Mesendoderm (in vitro differentiated cells): ENCODE measurements around the gene CTTNBP2.

Experiments
- DNase-seq: peaks from one replicate; pipeline ENCODE4 v3.0.0; 2013
- H2AK5ac ChIP-seq: 2 replicates; pipeline ENCODE4 v1.6.1; 2013; ENCODE audit warnings: low read length, inconsistent platforms
- H2BK120ac ChIP-seq: 2 replicates; pipeline ENCODE4 v1.6.1; 2013; ENCODE audit warnings: low read depth, mild to moderate bottlenecking, low read length, moderate library complexity, mixed read lengths
- H2BK15ac ChIP-seq: replicated peaks from 2 replicates; pipeline ENCODE4 v1.6.1; 2013; ENCODE audit warnings: low read depth, mild to moderate bottlenecking, moderate library complexity
- H2BK5ac ChIP-seq: 2 replicates; pipeline ENCODE4 v1.6.1; 2013; ENCODE audit warnings: low read length, inconsistent platforms
- H3K18ac ChIP-seq: 2 replicates; pipeline ENCODE4 v1.6.1; 2013; ENCODE audit warnings: mild to moderate bottlenecking, low read length, mixed read lengths
- H3K23ac ChIP-seq: one replicate; pipeline ENCODE4 v1.6.1; 2013; ENCODE audit warnings: low read length
- H3K27ac ChIP-seq: 2 replicates; pipeline ENCODE4 v1.5.1; 2013; ENCODE audit warnings: low read depth, mild to moderate bottlenecking, inconsistent platforms, low read length, moderate library complexity
- H3K27me3 ChIP-seq: 2 replicates; pipeline ENCODE4 v1.6.1; 2013; ENCODE audit warnings: low read length, control low read depth, mild to moderate bottlenecking, inconsistent platforms; ENCODE audit not compliant: insufficient read depth, poor library complexity
- H3K36me3 ChIP-seq: 2 replicates; pipeline ENCODE4 v1.6.1; 2013; ENCODE audit warnings: low read length, inconsistent platforms; ENCODE audit not compliant: control insufficient read depth, insufficient read depth
- H3K4ac ChIP-seq: one replicate; pipeline ENCODE4 v1.6.1; 2013; ENCODE audit warnings: low read depth, mild to moderate bottlenecking, low read length, moderate library complexity
- H3K4me1 ChIP-seq: 2 replicates; pipeline ENCODE4 v1.6.1; 2013; ENCODE audit warnings: low read depth, low read length, inconsistent platforms; ENCODE audit not compliant: control insufficient read depth
- H3K4me2 ChIP-seq: 2 replicates; pipeline ENCODE4 v1.6.1; 2013; ENCODE audit warnings: low read length
- H3K4me3 ChIP-seq: 2 replicates; pipeline ENCODE4 v1.5.1; 2013; ENCODE audit warnings: mild to moderate bottlenecking, low read length
- H3K56ac ChIP-seq: one replicate; pipeline ENCODE4 v1.6.1; 2013; ENCODE audit warnings: low read length
- H3K79me1 ChIP-seq: 2 replicates; pipeline ENCODE4 v1.6.1; 2013; ENCODE audit warnings: low read length, inconsistent platforms
- H3K79me2 ChIP-seq: 2 replicates; pipeline ENCODE4 v1.6.1; 2013; ENCODE audit warnings: mild to moderate bottlenecking, low read length; ENCODE audit not compliant: control insufficient read depth, insufficient read depth
- H3K9ac ChIP-seq: 2 replicates; pipeline ENCODE4 v1.6.1; 2013; ENCODE audit warnings: low read length, inconsistent platforms
- H4K5ac ChIP-seq: one replicate; pipeline ENCODE4 v1.6.1; 2013; ENCODE audit warnings: low read length
- H4K8ac ChIP-seq: one replicate; pipeline ENCODE4 v1.6.1; 2013; ENCODE audit warnings: low read depth, mild to moderate bottlenecking, control low read depth, low read length, moderate library complexity
- WGBS: extraction: QIAGEN DNeasy Blood & Tissue Kit; methylation state at CpG from one replicate; pipeline ENCODE4 v1.1.7; 2013; ENCODE audit warnings: low lambda C conversion rate, missing lambda C conversion rate; ENCODE audit not compliant: insufficient coverage; ENCODE audit errors: extremely low coverage; 5-methylcytosine and 5-hydroxymethylcytosine counted together

CTTNBP2 gene

GRCh38 chr7:117675497-117676435 lies 197.5 kb downstream of the CTTNBP2 start:
- no peak overlapping the region for H3K4me3 ChIP-seq

GRCh38 chr7:117674617-117675016 lies 198.6 kb downstream of the CTTNBP2 start:
- peak; percentile 53 for DNase-seq
- H3K18ac ChIP-seq: no peak overlapping the region
- no peak overlapping the region for H3K56ac ChIP-seq
- H3K79me1 ChIP-seq: no peaks in the 10 kb centered on the region
- no peaks in the 10 kb centered on the region for H3K79me2 ChIP-seq
- no peaks in the 10 kb centered on the region for H3K4me1 ChIP-seq
- no peak overlapping the region for H2AK5ac ChIP-seq
- H3K9ac ChIP-seq: no peak overlapping the region
- H3K4me2 ChIP-seq: no peak overlapping the region
- no CpG with 5 or more reads among the region's 3 CpGs for WGBS
- H3K27ac ChIP-seq: no peak overlapping the region
- H2BK5ac ChIP-seq: no peak overlapping the region
- H4K8ac ChIP-seq: no peak overlapping the region
- no peaks in the 10 kb centered on the region for H3K36me3 ChIP-seq
- no peak overlapping the region for H4K5ac ChIP-seq
- no peak overlapping the region for H2BK15ac ChIP-seq
- H2BK120ac ChIP-seq: no peak overlapping the region
- no peak overlapping the region for H3K4ac ChIP-seq
- H3K4me3 ChIP-seq: no peak overlapping the region
- no peaks in the 10 kb centered on the region for H3K27me3 ChIP-seq
- H3K23ac ChIP-seq: no peak overlapping the region

More at GRCh38 chr7:117675497-117676435, 197.5 kb downstream of the CTTNBP2 start:
- DNase-seq: peak; percentile 22
- WGBS: no CpG with 5 or more reads among the region's 3 CpGs
- Histone ChIP-seq H2BK5ac (no peak overlapping the region), H3K36me3 (no peaks in the 10 kb centered on the region), H3K4me2 (no peak overlapping the region), H3K27ac (no peak overlapping the region), H3K4me1 (no peaks in the 10 kb centered on the region), H2BK15ac (peak overlapping the region; percentile 85), H3K27me3 (no peaks in the 10 kb centered on the region), H3K79me2 (no peaks in the 10 kb centered on the region), H2AK5ac (no peak overlapping the region), H4K5ac (no peak overlapping the region), H3K23ac (no peak overlapping the region), H3K9ac (no peak overlapping the region), H3K56ac (peak overlapping the region; percentile 27), H3K4ac (no peak overlapping the region), H3K18ac (peak overlapping the region; percentile 8), H2BK120ac (no peak overlapping the region), H4K8ac (peak overlapping the region; percentile 97), H3K79me1 (no peaks in the 10 kb centered on the region)

- H3K4me1 ChIP-seq: no peaks in the 10 kb centered on the region
- H3K4me2 ChIP-seq: peak overlapping the region; percentile 39
- no peak overlapping the region for H3K4me3 ChIP-seq
- no peaks in the 10 kb centered on the region for H3K36me3 ChIP-seq
- no peaks in the 10 kb centered on the region for H3K27me3 ChIP-seq
- no peak overlapping the region for H4K5ac ChIP-seq
- H3K79me2 ChIP-seq: no peaks in the 10 kb centered on the region
- H3K79me1 ChIP-seq: no peaks in the 10 kb centered on the region
- no peak for DNase-seq
- no peak overlapping the region for H2AK5ac ChIP-seq
- H3K56ac ChIP-seq: peak overlapping the region; percentile 49
- H2BK120ac ChIP-seq: no peak overlapping the region
- no peak overlapping the region for H3K27ac ChIP-seq
- no peak overlapping the region for H3K23ac ChIP-seq
- no peak overlapping the region for H2BK15ac ChIP-seq
- H2BK5ac ChIP-seq: no peak overlapping the region
- no peak overlapping the region for H3K18ac ChIP-seq
- H4K8ac ChIP-seq: no peak overlapping the region
- H3K4ac ChIP-seq: no peak overlapping the region
- no peak overlapping the region for H3K9ac ChIP-seq
Observed at GRCh38 chr7:117673839-117674238, 199.4 kb downstream of the CTTNBP2 start.

DNA sequence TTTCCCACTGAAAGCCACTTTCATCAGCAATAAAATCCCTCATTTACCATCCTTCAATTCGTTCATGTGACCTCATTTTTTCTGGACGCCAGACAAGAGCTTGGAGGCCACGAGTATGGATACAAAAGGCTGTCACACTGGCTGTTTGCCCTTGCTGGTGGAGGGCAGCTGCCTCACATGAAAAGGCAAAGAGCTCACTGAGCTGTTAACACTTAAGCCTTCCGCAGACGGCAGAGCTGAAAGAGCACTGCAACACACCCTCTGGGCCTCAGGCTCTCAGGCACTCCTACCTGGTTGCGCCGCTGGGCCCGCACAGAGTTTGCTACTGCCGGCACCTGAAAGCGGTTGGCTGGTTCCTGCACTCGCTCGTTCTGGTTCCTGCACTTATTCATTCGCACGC lies 199.9 kb downstream of the CTTNBP2 start:
- Histone ChIP-seq H3K27ac (no peak overlapping the region), H3K79me1 (no peaks in the 10 kb centered on the region), H3K4me1 (no peaks in the 10 kb centered on the region), H4K8ac (no peak overlapping the region), H3K36me3 (no peaks in the 10 kb centered on the region), H3K4ac (no peak overlapping the region), H2AK5ac (no peak overlapping the region), H2BK5ac (no peak overlapping the region), H3K56ac (peak overlapping the region; percentile 63), H3K9ac (peak overlapping the region; percentile 37), H3K27me3 (no peaks in the 10 kb centered on the region), H2BK15ac (no peak overlapping the region), H3K79me2 (no peaks in the 10 kb centered on the region), H3K23ac (no peak overlapping the region), H3K4me3 (no peak overlapping the region), H2BK120ac (no peak overlapping the region), H3K18ac (no peak overlapping the region), H4K5ac (no peak overlapping the region), H3K4me2 (peak overlapping the region; percentile 39)
- DNase-seq: peak; percentile 84
- no CpG with 5 or more reads among the region's 14 CpGs for WGBS

DNA sequence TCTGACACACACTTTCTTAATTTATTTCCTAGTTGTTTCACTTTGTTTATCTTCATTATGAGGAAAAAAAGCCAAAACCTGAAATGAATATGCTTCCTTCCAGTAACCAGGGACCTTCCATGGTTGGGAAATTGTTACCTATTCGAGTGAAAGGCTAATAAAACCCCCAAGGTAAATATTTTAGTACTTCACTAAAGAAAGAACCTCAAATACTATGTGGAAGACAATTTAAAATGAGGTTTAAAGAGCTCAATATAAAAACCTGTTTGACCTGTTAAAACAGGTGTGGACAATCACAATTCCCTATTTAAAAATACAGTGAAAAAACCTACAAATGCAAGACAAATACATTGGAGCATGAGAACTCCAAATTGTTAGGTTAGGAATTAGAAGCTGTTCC lies 200.8 kb downstream of the CTTNBP2 start:
- H3K4me1 ChIP-seq: no peaks in the 10 kb centered on the region
- H3K23ac ChIP-seq: no peak overlapping the region
- H3K27me3 ChIP-seq: no peaks in the 10 kb centered on the region
- no peak overlapping the region for H2AK5ac ChIP-seq
- no peak overlapping the region for H4K8ac ChIP-seq
- no CpG with 5 or more reads among the region's 1 CpG for WGBS
- no peak overlapping the region for H3K4me2 ChIP-seq
- no peaks in the 10 kb centered on the region for H3K79me1 ChIP-seq
- no peak overlapping the region for H2BK5ac ChIP-seq
- no peak overlapping the region for H2BK120ac ChIP-seq
- no peak overlapping the region for H3K56ac ChIP-seq
- no peak overlapping the region for H3K4me3 ChIP-seq
- no peak overlapping the region for H3K4ac ChIP-seq
- H3K27ac ChIP-seq: no peak overlapping the region
- no peak overlapping the region for H3K18ac ChIP-seq
- no peaks in the 10 kb centered on the region for H3K36me3 ChIP-seq
- no peak overlapping the region for H3K9ac ChIP-seq
- no peak overlapping the region for H2BK15ac ChIP-seq
- no peak overlapping the region for H4K5ac ChIP-seq
- DNase-seq: no peak
- no peaks in the 10 kb centered on the region for H3K79me2 ChIP-seq
